Left cardiac atrium (tissue), 4 donors: ENCODE results near the gene TTC9B. TPM values are rescaled to one million over a fixed set of nuclear protein-coding genes. Genes with fewer than 3 reads are reported as not detected.
A peak's percentile ranks its signal among the peaks of the same experiment; 100 is the strongest.

ENCODE experiments used
- ATAC-seq, 2 donors: fragments of 200-7000 bp; cut with Tn5 transposase; one replicate each; pipeline ENCODE4 v1.9.1; 2020; ENCODE audit warnings: mild to moderate bottlenecking in 2 of 2, moderate library complexity in 2 of 2
- DNase-seq: peaks from one replicate; pipeline ENCODE4 v3.0.0-alpha.2; 2020
- intact Hi-C, 2 donors: fragments of 100-400 bp; cut with DNase I; formaldehyde crosslinking; loops; one replicate each; pipeline versions ENCODE4 v1.14.1 to v1.15.1; 2022 to 2023
- long read RNA-seq: library from polyadenylated mRNA; unstranded; transcript quantifications from one replicate; pipeline ENCODE4 v2.0.0, GENCODE V29; 2021
- total RNA-seq, 2 donors: library from RNA; stranded (reverse); fragmentation: NEBNext Ultra II Directional; extraction: Animal tissue kit (Norgen Biotek cat#: 25700); gene quantifications; one replicate each; pipeline ENCODE4 v1.2.1, GENCODE V29; 2021
- donor health status: DM: no; HTN: yes; CAD: no.
- donor health status: DM: no; HTN: yes; CAD: no; lungs with severe emphysema.
- donor health status: DM: yes; HTN: yes; CAD: no.
- donor health status: Dilated cardiomyopathy.

Gene TTC9B
- not detected for total RNA-seq
- long read RNA-seq = 0 reads

DNA sequence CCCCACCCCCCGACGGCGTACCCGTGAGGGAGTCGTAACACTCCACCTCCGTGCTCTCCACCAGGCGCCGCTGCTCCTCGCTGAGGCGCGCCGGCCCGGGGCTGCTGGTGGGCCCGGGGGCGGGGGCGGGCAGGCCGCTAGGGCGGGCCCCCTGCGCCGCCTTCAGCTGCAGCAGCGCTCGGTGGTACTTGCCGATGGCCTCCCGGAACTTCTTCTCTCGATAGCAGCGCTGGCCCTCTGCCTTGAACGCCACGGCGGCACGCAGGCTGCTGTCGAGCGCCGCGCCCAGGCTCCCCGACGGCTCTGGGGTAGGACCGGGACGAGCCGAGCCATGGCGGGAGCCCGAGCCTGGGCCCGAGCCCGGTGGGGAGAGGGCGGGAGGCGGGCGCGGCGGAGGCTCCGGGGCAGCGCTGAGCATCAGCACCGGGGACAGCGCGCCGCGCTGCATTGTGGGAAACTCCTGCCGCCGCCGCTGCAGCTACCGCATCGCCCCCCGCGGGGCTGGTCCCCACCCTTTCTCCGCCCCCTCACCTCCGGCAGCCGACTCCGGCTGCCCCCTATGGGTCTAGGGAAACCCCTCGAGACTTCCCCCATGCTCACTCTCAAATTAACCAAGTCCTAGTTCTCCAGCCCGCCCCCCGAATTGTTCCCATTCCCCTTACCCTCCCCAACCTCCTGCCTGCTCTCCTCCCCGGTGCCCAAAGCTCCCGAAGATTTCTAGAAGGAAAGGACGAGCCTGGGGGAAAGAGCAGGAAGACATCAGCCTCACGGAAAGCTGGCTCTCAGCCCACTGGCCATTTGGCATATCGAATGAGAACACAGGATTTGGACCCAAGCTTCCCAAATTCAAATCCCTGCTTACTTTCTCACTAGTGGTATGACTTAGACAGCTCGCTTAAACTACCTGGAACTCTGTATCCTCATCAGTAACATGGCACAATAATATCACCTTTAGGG lies at the start of gene TTC9B:
Gene TTC9B (minus strand): TSS at position 451 of the 957 bp plus-strand sequence. CDS start 3 bp downstream, at position 448.
- intact Hi-C loops = loop anchor here in 1 of 2 donors (5.0 kb wide), 1 partner anchor 76 kb away; no protein-coding TSS in a partner anchor
- no peak for DNase-seq
- ATAC-seq = peak in 1 of 2 donors; percentile 12

DNA sequence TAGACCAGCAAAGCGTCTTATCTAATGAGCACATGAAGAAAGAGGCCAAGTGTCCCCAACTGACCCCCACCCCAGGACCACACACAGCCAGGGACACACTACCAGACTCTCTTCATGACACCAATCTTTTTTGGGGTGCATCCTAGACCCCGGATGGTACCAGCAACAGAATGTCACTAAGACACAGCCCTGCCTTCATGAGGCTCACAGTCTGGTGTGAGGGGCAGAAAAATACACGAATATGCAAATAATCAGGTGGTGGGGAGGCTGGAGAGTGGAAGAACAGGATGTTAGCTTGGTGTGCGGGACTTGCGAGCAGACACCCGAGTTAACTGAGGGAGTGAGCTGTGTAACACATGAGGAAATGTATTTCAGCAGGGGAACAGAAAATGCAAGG lies 49.4 kb upstream of the TTC9B start:
- ATAC-seq (no peak), DNase-seq (no peak)
- intact Hi-C loops = no loop called here

- intact Hi-C loops = no loop called here
- no peak for ATAC-seq
- no peak for DNase-seq
Observed at GRCh38 chr19:40266912-40267600, 48.9 kb upstream of the TTC9B start.

DNA sequence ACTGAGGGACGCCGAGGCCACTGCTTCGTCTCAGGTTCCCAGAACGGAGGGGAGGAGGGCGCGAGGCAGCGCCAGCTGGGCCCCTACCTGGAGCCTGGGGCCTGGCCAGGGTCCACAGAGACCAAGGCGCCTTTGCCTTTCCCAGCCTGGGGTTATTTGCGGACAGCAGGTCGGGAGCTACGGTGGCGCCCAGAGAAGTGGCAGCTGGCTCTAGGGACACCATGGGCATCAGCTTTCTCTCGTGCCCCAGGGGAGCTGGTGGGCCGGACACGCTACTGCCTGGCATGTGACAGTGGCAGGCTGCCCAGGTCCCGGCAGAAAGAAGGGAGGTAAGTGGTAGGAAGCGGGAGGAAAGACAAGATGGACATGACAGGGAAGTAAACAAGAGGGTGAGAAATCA lies 47.9 kb upstream of the TTC9B start:
- DNase-seq = peak; percentile 62
- ATAC-seq = peak; percentile 63 to 67

DNA sequence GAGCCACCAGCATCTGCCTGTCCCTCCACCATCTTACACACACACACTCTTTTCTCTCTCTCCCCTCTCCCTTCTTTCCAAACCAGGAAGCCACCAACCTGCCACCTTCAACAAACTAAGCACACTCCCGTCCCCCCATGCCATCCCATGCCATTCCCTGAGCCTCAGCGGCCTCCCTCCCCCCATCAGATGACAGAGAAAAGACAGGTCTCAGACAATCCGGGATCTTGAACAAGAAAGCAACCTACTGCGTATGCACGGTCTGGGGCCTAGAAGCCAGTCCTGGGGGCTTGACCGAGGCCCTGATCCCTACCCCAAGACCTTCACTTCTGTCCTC lies 47.5 kb upstream of the TTC9B start:
- ATAC-seq (no peak), DNase-seq (no peak)
- intact Hi-C loops = no loop called here

More for the DNA sequence above, 47.9 kb upstream of the TTC9B start:
- intact Hi-C loops = no loop called here

DNA sequence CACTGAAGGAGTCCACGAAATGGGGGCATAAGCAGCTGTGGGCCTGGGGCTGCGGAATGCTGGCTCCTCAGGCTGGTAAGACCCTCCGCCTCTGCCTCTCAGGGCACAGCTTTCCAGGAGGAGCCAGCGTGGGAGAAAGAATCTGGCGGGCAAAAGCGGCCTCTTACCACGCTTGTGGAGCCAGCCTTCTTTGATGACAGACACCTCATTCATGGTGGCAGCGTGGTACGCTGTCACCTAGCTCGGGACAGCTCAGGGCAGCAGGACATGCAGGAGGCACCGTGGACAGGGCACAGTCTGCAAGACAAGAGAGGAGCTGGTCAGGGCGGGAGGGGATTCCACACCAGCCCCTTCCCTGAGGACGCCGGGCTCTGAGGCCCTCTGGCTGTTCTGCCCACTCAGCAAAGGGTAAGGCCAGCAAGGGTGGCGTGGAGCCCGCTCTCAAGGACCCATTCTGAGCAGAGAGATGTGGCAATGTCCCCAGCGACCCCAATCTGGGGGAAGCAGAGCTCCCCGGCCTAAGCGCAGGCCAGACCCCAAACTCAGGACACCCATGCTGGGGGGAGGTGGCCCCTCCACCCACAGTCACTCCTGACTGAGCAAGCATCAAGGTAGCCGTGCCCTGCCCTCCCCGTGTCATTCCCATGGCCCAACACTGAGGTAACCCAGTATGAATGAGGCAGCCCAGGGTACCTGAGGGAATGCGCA lies 47.0 kb upstream of the TTC9B start:
- intact Hi-C loops = no loop called here
- DNase-seq = peak; percentile 18
- ATAC-seq = no peak

DNA sequence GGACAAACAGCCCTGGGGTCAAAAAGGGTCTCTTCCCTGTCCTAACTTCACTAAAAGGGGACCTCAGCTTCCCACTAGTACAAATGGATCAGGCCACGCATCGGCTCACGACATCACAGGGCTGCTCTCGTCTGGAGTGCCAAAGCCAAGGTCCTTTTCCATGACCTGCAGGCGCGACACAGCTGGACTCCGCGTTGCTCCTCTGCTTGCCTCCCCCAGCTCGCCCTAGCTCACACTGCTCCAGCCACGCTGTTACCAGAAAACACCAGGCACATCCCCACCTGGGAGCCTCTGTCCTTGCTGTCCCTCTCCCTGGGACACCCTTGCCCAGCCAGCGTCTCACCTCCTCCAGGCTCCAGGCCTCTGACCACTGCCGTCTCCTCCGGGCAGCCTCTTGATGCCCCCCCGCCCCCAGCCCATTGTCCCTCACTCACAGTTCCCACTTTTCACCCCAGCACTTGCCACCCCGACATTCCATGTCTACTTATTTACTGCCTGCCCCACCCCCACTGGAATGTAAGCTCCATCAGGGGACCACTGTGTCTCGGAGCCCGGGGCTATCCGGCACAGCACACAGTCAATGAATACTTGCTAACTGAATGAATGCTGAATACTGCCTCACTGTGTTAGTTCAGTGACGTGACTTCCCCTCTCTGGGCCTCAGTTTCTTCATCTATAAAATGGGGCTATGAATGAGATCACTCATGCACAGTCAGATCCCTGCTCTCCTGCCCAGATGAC lies 46.3 kb upstream of the TTC9B start:
- no peak for DNase-seq
- no peak for ATAC-seq
- intact Hi-C loops = no loop called here

DNA sequence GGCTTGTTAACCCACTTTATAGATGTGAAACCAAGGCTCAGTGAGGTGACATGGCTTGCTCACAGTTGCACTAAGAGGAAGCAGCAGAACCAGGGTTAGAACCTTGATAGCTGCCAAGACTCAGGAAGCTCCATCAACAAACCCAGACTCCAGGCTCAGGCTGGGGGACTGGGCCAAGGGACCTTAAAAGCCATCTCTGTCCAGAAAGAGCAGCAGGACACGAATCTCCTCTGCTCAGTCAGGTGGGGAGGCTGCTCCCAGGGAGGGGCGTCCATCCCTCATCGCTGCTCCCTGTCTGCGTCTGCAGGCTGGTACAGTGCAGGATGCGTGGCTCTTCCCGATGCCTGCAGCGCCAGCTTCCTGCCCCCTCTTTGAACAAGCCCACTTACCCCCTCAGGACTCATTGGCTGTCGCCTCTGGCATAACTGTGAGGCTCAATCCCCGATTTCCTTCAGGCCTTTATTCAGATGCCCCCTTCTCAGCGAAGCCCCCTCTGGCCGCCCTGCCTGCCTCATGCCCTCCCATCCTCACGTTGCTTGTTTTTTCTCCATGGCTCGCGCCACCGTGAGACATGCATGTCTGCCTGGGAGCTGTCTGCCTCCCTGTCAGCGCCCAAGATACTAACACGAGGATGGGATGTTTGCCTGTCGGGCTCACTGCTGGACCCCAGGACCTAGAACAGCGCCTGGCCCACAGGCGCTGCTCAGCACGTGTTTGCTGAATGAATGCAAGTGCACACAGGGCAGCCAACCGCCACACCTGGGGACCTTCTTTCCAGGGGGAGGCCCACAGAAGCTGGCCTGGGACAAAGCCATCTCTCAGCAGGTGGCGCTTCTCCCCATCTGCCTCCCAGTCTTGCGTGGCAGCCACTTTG lies 45.5 kb upstream of the TTC9B start:
- DNase-seq (peak; percentile 10), ATAC-seq (no peak)
- intact Hi-C loops = no loop called here

- no peak for DNase-seq
Observed at GRCh38 chr19:40262422-40262821, 44.2 kb upstream of the TTC9B start.

DNA sequence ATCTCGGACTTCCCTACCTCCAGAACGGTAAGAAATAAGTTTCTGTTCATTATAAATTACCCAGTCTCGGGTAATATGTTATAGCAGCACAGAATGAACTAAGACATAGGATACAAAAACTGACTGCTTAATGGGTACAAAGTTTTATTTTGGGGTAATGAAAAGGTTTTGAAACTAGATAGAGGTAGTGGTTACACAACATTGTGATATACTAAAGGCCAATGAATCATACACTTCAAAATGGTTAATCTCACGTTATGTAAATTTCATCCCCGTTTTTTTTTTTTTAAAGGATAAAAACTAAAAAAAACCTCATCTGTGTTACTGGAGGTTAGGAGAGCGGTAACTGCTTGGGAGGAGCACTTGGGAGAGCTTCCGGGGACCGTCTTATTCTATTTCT lies 43.4 kb upstream of the TTC9B start:
- DNase-seq (no peak), ATAC-seq (no peak)
- intact Hi-C loops = no loop called here

More at GRCh38 chr19:40262422-40262821, 44.2 kb upstream of the TTC9B start:
- intact Hi-C loops = no loop called here
- ATAC-seq = no peak

- intact Hi-C loops = no loop called here
- DNase-seq = no peak
- ATAC-seq = peak; percentile 47 to 88
Observed at GRCh38 chr19:40257096-40257517, 38.9 kb upstream of the TTC9B start.

GRCh38 chr19:40256512-40256911 lies 38.3 kb upstream of the TTC9B start:
- peak; percentile 15 to 38 for ATAC-seq

DNA sequence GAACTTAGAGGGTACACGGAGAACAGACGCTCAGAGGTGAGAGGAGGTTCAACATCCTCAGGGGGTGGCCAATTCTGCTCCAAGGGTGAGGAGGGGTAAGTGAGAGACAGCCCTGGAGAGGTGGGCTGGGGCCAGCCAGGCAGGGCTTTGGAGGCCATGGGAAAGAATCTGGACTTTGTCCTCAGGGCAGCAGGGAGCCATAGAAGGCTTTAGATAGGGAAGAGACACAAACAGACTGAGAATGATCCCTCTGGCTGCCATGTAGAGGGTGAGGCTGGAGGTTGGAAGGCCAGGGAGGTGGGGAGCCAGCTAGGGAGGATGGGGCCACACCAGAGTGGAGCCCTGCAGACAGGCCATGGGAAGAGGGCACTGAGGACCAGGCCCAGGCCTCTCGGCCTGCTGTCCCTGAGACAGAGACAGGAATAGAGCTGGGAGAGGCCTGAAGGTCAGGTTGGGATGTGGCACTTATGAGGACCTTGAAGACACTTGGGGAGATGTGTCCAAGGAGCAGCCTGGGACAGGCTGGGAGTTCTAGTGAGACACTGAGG lies 37.5 kb upstream of the TTC9B start:
- ATAC-seq (no peak), DNase-seq (no peak)
- intact Hi-C loops = no loop called here

More at GRCh38 chr19:40256512-40256911, 38.3 kb upstream of the TTC9B start:
- intact Hi-C loops = no loop called here
- no peak for DNase-seq

DNA sequence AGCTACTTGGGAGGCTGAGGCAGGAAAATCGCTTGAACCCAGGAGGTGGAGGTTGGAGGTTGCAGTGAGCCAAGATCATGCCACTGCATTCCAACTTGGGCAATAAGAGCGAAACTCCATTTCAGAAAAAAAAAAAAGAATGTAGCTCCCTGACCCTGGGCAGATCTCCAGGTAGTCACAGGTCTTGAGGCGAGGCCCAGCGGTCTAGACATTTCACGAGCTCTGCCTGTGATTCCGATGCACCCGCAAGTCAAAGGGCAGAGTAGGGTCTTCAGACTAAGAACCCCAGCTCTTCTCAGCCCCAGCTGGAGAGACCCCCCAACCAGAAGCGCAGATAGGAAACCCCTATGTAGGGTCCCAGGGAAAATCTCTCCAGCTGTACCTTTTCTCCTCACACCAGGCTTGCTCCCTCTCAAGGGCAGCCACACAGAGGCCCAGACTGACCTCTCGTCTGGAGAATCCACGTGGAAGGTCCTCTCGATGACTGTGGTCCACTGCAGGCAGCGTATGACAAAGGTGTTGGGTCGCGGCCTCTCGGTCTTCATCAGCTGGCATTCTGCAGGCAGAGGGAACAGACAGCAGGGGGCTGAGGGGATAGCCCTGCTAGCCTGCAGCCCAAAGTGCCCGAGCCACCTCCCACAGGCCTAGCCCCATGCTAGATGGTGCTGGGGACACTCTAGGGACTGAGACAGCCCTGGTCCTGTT lies 36.7 kb upstream of the TTC9B start:
- DNase-seq (no peak), ATAC-seq (no peak)
- intact Hi-C loops = no loop called here

GRCh38 chr19:40253611-40254092 lies 35.5 kb upstream of the TTC9B start:
- DNase-seq (no peak), ATAC-seq (no peak)
- intact Hi-C loops = no loop called here

DNA sequence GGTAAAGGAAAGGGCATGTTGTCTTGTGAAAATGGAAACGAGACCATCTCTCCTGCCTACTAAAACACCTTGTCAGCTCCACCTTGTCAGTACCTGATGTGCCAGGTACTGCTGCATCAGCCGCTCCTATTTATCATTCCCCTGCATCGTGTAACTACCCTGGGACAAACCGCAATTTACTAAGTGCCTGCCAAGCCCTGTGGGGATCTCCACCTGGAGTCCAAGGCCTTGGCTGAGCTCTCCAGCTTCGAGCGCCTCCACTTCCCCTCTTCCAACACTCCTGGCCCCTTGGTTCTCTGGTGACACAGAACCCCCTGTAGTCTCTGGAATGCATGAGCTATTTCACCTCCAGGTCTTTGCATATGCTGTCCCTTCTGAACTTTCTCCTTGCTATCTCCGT lies 34.2 kb upstream of the TTC9B start:
- intact Hi-C loops = no loop called here
- no peak for ATAC-seq
- DNase-seq = no peak

- DNase-seq (no peak), ATAC-seq (no peak)
- intact Hi-C loops = no loop called here
Observed at GRCh38 chr19:40251991-40252390, 33.8 kb upstream of the TTC9B start.
